AG10803 (cell line): ENCODE data around the gene CLEC16A.
A peak's percentile ranks its signal among the peaks of the same experiment; 100 is the strongest.

Experiments
- DNase-seq: peaks from one replicate; pipeline ENCODE4 v3.0.0; 2010; ENCODE audit warnings: low read depth
- H3K4me3 ChIP-seq: 2 replicates; pipeline ENCODE4 v1.5.1; 2011; ENCODE audit warnings: mild to moderate bottlenecking, low read length, control low read depth
- TF ChIP-seq, protein P1 (sequence below): conservative IDR thresholded peaks from 2 replicates; pipeline ENCODE4 v1.5.1; 2011; ENCODE audit warnings: mild to moderate bottlenecking, low read length, control low read depth, inconsistent platforms

The CLEC16A gene

DNA sequence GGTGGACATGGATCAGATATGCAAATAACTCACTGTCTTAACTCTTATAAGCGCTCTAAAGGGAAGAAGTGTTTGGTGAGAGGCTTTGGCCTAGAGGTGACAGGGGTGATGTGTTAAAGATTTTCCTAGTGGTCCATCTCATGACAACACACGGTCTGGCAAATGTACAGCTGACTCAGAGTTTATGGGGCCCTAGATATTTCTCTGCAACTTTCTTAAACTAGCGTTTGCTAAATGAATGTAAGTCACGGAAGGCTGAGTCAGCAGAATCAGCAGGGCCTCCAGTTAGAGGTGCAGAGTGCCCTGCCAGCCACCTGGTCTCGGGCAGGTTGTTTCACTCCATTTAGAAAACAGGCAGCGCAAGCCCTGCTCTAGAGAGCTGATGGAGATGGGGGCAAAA, 40.1 kb downstream of the CLEC16A start:
- peak; percentile 45 for DNase-seq
- TF ChIP-seq, protein P1, sequence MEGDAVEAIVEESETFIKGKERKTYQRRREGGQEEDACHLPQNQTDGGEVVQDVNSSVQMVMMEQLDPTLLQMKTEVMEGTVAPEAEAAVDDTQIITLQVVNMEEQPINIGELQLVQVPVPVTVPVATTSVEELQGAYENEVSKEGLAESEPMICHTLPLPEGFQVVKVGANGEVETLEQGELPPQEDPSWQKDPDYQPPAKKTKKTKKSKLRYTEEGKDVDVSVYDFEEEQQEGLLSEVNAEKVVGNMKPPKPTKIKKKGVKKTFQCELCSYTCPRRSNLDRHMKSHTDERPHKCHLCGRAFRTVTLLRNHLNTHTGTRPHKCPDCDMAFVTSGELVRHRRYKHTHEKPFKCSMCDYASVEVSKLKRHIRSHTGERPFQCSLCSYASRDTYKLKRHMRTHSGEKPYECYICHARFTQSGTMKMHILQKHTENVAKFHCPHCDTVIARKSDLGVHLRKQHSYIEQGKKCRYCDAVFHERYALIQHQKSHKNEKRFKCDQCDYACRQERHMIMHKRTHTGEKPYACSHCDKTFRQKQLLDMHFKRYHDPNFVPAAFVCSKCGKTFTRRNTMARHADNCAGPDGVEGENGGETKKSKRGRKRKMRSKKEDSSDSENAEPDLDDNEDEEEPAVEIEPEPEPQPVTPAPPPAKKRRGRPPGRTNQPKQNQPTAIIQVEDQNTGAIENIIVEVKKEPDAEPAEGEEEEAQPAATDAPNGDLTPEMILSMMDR, result no peak
- H3K4me3 ChIP-seq, result no peak overlapping the region

DNA sequence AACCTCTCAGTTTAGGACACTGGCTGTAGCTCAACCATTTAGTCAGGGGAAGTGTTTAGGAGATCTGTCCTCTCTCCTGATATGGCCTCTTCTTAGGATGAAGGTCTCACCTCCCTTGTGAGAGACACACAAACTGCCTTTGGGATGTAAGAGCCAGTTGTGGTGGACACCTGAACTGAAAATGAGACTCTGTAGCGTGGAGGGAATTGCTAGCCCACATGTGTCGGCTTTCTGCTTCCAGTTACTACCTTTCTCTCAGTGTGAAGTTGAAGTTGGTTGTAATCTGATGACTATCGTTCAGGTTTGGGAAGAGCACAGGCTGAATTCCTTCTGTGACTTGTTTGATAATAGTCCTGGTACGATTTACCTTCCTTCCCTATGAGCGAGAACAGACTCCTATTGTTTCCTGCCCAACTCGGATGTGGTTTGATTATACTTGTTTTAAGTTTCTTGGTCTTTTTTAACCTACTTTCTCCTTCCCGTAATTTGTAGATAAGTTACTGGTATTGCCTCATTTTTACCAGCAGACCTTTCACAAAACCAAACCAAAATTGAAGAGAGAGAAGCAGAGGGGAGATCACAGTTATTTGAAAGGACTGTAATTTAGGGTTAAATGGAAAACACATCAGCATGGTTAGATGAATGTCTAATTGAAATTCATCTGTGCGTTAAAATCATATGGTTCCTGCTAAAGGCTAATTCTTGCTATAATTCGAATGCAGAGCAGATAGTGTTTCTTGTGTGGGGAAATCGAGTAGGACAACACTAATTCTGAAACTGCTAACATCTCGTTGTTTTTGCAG, 43.2 kb downstream of the CLEC16A start:
- no peak for DNase-seq
- TF ChIP-seq, protein P1, result no peak
- H3K4me3 ChIP-seq, result no peak overlapping the region

DNA sequence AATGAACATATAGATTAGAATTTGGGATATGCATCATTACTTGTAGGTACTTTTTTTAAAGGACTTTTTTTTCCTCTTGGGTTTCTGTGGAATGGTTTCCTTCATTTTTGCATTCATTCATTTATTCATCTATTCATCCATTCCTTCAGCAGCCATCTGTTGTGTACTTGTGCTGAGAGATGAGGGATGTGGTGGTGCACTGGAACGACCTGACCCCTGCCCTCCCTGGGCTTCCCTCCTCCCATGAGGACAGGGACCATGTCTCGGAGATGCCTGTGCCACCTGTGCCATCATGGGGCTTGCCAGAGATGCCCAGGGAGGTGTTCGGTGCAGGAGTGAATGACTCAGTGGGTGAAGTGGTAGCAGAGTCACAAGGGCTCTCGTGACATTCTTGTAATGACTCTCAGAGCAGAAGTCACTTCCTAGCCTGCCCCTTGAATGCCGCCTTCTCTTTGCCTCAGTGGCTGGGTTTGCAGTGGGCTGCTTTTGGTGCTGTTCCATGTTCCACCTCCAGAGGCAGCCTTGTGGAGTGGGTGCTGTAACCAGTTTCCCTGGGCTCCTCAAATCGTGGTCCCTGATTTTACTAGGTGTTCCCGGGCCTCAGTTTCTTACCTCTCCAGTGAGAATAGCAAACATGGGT, 43.9 kb downstream of the CLEC16A start:
- TF ChIP-seq, protein P1, result peak; percentile 43
- no peak for DNase-seq
- no peak overlapping the region for H3K4me3 ChIP-seq

DNA sequence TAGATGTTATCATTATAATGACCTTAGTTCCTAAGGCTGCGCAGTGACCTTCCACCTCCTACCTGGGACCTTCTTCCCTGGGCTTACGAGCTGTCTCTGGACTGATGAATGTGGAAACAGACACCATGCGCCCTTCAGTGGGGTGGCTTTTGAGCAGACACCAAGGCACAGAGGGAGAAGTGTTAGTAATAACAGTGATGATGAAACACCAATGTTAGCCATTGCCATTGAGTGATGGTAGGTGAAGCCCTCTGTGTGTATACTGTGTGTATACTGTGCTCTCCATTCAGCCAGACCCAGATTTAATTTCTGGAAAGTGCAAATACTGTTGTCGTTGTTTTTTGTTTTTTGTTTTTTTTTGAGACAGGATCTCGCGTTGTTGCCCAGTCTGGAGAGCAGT, 44.5 kb downstream of the CLEC16A start:
- TF ChIP-seq, protein P1, result no peak
- no peak for DNase-seq
- no peak overlapping the region for H3K4me3 ChIP-seq

DNA sequence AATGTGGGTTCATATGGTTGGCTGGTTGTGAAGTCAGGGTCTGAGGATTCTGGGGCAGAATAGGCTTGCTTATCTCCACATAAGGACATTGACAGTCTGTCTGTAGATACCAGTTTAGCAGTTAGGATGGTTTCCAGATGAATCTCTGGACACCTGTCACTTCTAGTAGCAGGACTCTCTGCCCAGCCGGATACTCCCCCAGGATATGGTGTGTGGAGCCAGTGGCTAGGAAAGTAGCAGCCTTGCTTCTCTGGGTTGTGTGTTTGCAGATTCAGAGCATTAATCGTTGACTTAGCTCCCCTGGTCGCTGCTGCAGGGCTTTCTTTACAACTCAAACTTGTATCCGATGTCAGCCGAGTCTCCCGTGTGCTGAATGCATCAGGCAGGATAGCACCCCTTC, 45.2 kb downstream of the CLEC16A start:
- TF ChIP-seq, protein P1, result no peak

DNA sequence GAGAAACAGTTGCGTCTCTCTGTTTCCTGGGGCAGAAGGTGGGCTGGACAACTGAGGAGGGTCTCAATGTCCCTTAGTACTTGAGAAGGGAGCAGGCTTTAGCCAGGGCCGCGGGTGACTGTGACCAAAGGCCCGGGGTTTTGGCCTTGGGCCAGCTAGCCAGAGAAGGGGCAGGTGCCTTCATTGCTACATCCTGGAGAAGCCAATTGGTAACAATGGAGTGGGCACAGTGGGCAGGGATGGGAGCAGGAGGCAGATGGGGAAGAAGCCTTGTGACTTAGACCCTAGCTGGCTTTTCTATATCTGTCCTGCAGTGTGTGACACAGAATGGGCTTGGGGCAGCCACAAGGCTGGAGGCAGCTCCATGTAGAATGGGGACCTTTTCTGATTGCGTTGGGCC, 46.0 kb downstream of the CLEC16A start:
- no peak overlapping the region for H3K4me3 ChIP-seq
- TF ChIP-seq, protein P1, result no peak
- DNase-seq, result no peak

More for the DNA sequence above, 45.2 kb downstream of the CLEC16A start:
- H3K4me3 ChIP-seq, result no peak overlapping the region
- DNase-seq, result no peak

DNA sequence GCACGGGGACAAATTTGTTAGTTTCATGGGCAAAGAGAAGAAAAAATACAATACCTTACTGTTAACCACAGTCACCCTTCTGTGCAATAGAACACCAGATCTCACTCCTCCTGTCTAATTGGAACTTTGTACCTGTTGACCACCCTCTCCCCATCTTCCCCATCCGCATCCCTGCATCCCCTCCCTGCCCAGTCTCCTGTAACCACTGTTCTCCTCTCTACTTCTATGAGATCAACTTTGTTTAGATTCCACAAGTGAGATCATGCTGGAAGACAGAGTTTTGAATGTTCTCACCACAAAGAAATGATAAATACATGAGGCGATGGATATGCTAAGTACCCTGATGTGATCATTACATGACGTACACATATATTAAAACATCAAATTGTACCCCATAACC, 47.7 kb downstream of the CLEC16A start:
- TF ChIP-seq, protein P1, result no peak
- peak; percentile 59 for DNase-seq
- no peak overlapping the region for H3K4me3 ChIP-seq
